NCI-H1105 treated with DMSO at 0.1 percent for 48 hours (cell line): Measurements from ENCODE around the gene GDPGP1.
"Not testable (repeated sequence)": the region's sequence is repeated elsewhere in the genome, so short reads cannot be mapped to it uniquely, and the experiment has no call there.

Experiments
- DNase-seq: peaks from one replicate; lab custom pipeline; 2025; lab: John Stamatoyannopoulos, UW

Gene GDPGP1

DNA sequence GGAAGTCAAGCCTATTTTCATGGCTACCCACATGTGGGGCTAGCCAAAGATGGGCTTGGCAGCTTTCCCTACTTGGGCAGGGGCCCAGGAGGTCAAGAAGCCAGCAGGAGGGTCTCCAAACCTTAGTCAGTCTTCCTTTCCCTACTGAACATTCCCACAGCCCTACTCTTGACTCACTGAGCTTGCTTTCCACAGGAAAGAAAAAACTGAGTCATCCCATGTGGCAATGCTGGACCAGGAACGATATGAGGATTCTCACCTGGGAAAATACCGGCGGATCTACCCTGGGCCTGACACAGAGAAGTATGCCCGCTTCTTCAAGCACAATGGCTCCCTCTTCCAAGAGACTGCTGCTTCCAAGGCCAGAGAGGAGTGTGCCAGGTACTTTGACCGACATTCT is 27.8 kb downstream of the GDPGP1 start:
- DNase-seq, result no peak

GRCh38 chr15:90262426-90262825 is 28.4 kb downstream of the GDPGP1 start:
- no peak for DNase-seq

- no peak for DNase-seq
These were observed 30.7 kb downstream of the GDPGP1 start for GRCh38 chr15:90264671-90265070.

GRCh38 chr15:90265271-90266060 is 31.5 kb downstream of the GDPGP1 start, which contains the start of gene NGRN:
Gene NGRN (plus strand): TSS chr15:90265672. CDS start chr15:90265713, 41 bp downstream.
- DNase-seq, result peak; percentile 78

DNA sequence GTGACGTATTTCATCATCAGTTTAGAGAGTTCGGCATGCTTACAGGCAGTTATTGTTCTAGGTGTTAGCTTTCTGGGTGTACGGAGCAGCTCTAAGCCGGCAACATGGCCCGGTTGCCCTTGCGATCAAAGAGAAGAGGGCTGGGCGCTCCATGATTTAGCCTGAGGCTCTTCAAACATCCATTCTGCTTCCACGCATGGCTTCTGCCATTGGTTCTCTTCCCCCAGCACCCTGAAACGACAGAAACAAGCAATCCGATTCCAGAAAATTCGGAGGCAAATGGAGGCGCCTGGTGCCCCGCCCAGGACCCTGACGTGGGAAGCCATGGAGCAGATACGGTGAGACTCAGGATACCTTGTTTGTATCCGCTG is 32.0 kb downstream of the GDPGP1 start:
- peak; percentile 43 for DNase-seq

DNA sequence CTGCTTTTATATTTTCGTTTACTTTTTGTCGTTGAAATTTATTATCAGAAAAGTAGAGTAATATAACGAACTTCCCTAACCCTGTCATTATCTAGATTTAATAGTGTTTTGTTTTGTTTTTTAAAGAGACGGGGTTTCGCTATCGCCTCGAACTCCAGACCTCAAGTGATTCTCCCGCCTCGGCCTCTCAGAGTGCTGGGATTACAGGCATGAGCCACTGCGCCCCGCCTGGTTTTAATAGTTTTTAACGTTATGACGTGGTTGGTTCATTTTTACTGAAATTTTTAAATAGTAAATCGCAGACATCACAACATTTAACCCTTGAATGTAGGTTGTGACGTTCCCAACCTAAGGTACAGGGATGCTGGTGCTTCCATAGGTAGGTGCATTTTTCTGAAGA is 32.5 kb downstream of the GDPGP1 start:
- DNase-seq, result no peak

DNA sequence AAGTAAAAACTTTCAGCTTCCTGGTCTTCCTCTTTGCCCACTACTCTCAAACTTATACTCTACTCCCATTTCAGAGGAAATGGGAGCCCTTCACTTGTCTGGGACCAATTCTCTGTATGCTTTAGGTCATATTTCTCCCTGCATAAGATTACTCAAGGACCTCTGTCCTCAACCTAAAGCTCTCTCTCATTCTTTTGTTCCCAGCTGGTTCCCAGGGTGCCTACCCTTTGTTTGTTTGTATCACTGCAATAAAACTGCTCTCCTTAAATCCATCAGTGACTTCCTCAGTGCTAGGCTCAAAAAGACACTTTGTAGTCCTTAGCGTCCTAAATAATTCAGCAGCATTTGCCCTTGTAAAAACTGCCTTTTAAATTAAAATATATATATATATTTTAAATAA is 34.4 kb downstream of the GDPGP1 start:
- no peak for DNase-seq

GRCh38 chr15:90270502-90271150 is 36.6 kb downstream of the GDPGP1 start:
- no peak for DNase-seq

GRCh38 chr15:90271459-90272166 is 37.6 kb downstream of the GDPGP1 start:
- no peak for DNase-seq

- DNase-seq, result not testable (repeated sequence)
These were observed 44.5 kb downstream of the GDPGP1 start for GRCh38 chr15:90278467-90278866.

DNA sequence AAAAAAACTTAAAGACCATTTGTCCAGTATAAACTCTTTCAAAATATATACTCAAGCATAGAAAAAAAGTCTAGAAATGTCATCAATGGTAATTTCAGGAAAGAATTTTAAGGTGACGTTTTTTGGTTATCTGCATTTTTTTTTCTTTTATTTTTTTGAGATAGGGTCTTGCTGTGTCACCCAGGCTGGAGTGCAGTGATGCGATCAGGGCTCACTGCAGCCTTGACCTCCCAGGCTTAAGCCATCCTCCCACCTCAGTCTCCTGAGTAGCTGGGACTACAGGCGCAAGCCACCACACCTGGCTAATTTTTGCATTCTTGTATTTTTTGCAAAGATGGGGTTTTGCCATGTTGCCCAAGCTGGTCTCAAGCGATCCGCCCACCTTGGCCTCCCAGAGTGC is 46.7 kb downstream of the GDPGP1 start:
- DNase-seq, result not testable (repeated sequence)

DNA sequence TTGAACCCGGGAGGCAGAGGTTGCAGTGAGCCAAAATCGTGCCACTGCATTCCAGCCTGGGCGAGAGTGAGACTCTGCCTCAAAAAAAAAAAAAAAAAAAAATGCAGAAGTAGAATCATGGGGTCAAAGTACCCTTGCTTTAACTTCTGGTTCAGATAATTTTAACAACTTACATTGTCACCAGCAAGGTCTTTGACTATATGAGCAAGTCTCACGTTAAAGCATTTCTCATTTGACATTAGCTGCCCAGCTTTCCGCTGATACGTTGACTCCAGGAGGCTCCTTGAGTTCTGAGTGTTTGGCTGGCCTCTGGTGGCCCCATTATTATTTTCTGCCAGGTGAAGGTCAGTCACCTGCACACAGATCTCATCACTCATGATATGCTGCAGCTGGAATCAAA is 47.6 kb downstream of the GDPGP1 start:
- DNase-seq, result not testable (repeated sequence)

DNA sequence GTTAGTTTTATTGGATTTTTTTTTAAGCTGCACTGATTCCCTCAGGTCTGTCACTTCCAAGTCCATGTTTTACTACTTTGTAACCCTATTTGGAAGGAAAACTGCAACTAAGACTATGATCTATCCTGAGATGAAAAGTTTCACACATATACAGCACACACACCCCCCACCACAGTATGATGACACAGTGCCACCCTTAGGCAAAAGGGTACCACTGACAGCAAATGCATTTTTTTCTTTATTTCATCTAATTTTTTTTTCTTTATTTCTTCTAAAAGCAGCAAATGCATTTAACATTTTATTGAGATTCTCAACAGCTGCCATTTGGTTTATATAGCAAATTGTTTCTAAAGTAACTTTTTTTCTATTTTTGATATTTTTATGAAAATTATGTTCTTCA is 52.7 kb downstream of the GDPGP1 start:
- no peak for DNase-seq

- no peak for DNase-seq
These were observed 53.1 kb downstream of the GDPGP1 start for GRCh38 chr15:90287101-90287500.

DNA sequence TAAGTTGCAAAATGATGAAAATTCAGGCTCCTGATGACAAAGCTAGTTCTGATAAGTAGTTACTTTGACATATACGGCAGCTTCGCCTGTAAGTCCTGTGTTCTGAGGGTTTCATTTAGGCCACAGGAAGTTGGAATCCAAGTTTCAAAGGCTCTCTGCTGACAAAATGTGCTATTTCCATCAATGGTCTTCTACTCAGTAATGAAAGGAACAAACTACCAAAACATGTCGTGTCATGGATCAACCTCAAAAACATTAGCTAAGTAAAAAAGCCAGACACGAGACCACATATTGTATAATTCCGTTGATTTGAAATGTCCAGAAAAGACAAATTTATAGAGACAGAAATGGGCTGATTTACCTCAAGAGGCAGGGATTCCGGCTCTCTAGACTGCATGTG is 53.9 kb downstream of the GDPGP1 start:
- no peak for DNase-seq

DNA sequence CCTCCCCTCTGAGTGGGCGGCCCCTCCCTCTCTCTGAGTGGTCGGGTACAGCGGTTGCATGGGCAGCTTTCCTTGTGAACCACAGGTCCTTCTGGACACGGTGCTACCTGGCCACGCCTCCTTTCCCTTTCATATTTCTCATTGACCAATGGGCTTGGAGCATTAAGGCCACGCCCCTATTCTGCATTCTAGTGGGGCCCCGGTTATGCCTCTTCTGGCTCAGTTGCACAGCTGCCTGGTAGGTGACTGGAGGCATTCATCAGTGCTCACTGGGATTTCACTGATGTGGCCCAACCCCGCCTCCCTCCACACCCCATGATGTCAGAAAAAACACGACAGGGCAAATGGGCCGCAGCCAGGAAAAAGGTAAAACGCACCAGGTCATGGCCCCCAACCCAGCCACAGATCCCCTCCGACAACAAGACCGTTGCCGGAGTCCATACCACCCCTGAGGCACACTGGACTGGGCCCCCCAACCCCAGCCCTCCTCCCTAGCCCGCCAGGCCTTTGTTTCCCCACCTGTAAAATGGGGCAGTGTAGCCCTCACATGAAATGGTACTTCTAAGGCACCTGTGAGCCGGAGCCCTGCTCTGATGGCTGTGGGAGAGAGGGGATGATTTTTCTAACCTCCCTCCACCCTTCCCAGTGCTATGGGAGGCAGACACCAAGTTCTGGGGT is 57.8 kb downstream of the GDPGP1 start:
- DNase-seq, result no peak

- peak; percentile 76 for DNase-seq
These were observed 59.2 kb downstream of the GDPGP1 start for GRCh38 chr15:90293040-90293810.

GRCh38 chr15:90294159-90294558 is 60.1 kb downstream of the GDPGP1 start:
- no peak for DNase-seq

GRCh38 chr15:90294601-90295269 is 60.7 kb downstream of the GDPGP1 start:
- DNase-seq, result no peak

GRCh38 chr15:90295270-90295648 is 61.2 kb downstream of the GDPGP1 start:
- DNase-seq, result peak; percentile 17
